Neural progenitor cell (in vitro differentiated cells): ENCODE data around the gene KIF1B. TPM values are rescaled to one million over a fixed set of nuclear protein-coding genes. Genes with fewer than 3 reads are reported as not detected.
"Not testable (repeated sequence)": the region's sequence is repeated elsewhere in the genome, so short reads cannot be mapped to it uniquely, and the experiment has no call there.

Experiments
- DNase-seq: peaks from one replicate; pipeline ENCODE4 v3.0.0-alpha.2; 2016; ENCODE audit warnings: low spot score
- H2AFZ ChIP-seq: fragments of 200-600 bp; sonication (generic); replicated peaks from 2 replicates; pipeline ENCODE4 v1.6.1; 2016; ENCODE audit warnings: antibody characterized with exemption
- H3F3A ChIP-seq: fragments of 200-600 bp; sonication (generic); 2 replicates; pipeline ENCODE4 v1.6.1; 2016; ENCODE audit warnings: antibody characterized with exemption, low read depth
- H3K27ac ChIP-seq: fragments of 200-600 bp; sonication (generic); 2 replicates; pipeline ENCODE4 v1.5.1; 2016; ENCODE audit warnings: mild to moderate bottlenecking
- H3K27me3 ChIP-seq: fragments of 200-600 bp; sonication (generic); 2 replicates; pipeline ENCODE4 v1.6.1; 2016; ENCODE audit warnings: mild to moderate bottlenecking, moderate library complexity
- H3K36me3 ChIP-seq: fragments of 200-600 bp; sonication (generic); 2 replicates; pipeline ENCODE4 v1.5.1; 2016
- H3K4me1 ChIP-seq: fragments of 200-600 bp; sonication (generic); 2 replicates; pipeline ENCODE4 v1.6.1; 2016; ENCODE audit warnings: mixed run types
- H3K4me2 ChIP-seq: fragments of 200-600 bp; sonication (generic); 2 replicates; pipeline ENCODE4 v1.6.1; 2016
- H3K4me3 ChIP-seq: fragments of 200-600 bp; sonication (generic); 2 replicates; pipeline ENCODE4 v1.5.1; 2016
- H3K79me2 ChIP-seq: fragments of 200-600 bp; sonication (generic); 2 replicates; pipeline ENCODE4 v1.6.1; 2016; ENCODE audit warnings: low read depth
- H3K9ac ChIP-seq: fragments of 200-600 bp; sonication (generic); 2 replicates; pipeline ENCODE4 v1.6.1; 2016
- H3K9me3 ChIP-seq: fragments of 200-600 bp; sonication (generic); 2 replicates; pipeline ENCODE4 v1.5.1; 2016; ENCODE audit warnings: low read depth
- H4K20me1 ChIP-seq: fragments of 200-600 bp; sonication (generic); 2 replicates; pipeline ENCODE4 v1.6.1; 2016; ENCODE audit warnings: low read depth
- H3K27ac Mint-ChIP-seq: 3 replicates; pipeline ENCODE4 v1.8.0; 2021; ENCODE audit warnings: mixed read lengths
- H3K27me3 Mint-ChIP-seq: 2 replicates; pipeline ENCODE4 v1.8.0; 2022; ENCODE audit warnings: low read depth, mild to moderate bottlenecking, inconsistent platforms, moderate library complexity, mixed read lengths; ENCODE audit not compliant: insufficient read depth
- H3K36me3 Mint-ChIP-seq: 3 replicates; pipeline ENCODE4 v1.8.0; 2021; ENCODE audit warnings: mixed read lengths
- H3K4me1 Mint-ChIP-seq: 3 replicates; pipeline ENCODE4 v1.8.0; 2021; ENCODE audit warnings: mixed read lengths
- H3K4me3 Mint-ChIP-seq: 3 replicates; pipeline ENCODE4 v1.8.0; 2021; ENCODE audit warnings: mild to moderate bottlenecking, moderate library complexity, mixed read lengths
- H3K9me3 Mint-ChIP-seq: 3 replicates; pipeline ENCODE4 v1.8.0; 2020; ENCODE audit warnings: mixed read lengths
- CTCF ChIP-seq: fragments of 200-600 bp; sonication (generic); IDR thresholded peaks from 2 replicates; pipeline ENCODE4 v1.5.1; 2017; ENCODE audit warnings: antibody characterized with exemption, mild to moderate bottlenecking
- EZH2 ChIP-seq: fragments of 200-600 bp; sonication (generic); IDR thresholded peaks from 2 replicates; pipeline ENCODE4 v1.6.1; 2017; ENCODE audit warnings: antibody characterized with exemption, mild to moderate bottlenecking, moderate library complexity
- EZH2phosphoT487 ChIP-seq: fragments of 200-600 bp; sonication (generic); IDR thresholded peaks from 2 replicates; pipeline ENCODE4 v1.6.1; 2017; ENCODE audit warnings: antibody characterized with exemption
- total RNA-seq: library from RNA; depleted of rRNA; stranded (reverse); fragments of >200 nt; gene quantifications from 2 replicates; pipeline ENCODE4 v1.2.3, GENCODE V29; 2015; ENCODE audit warnings: low replicate concordance

The KIF1B gene
- total RNA-seq, 1 donor from 2014 or later: 52.0 TPM

- Mint-ChIP-seq H3K36me3 (peaks cover 38% of the 10 kb centered on the region), H3K4me1 (peaks cover 15% of the 10 kb centered on the region), H3K27ac (no peak overlapping the region), H3K9me3 (peaks cover 9% of the 10 kb centered on the region), H3K27me3 (peaks cover 4% of the 10 kb centered on the region), H3K4me3 (no peak overlapping the region)
- Histone ChIP-seq H3K4me1 (peaks cover 3% of the 10 kb centered on the region), H2AFZ (no peak overlapping the region), H3K9ac (no peak overlapping the region), H3K79me2 (peaks cover 99% of the 10 kb centered on the region), H3K4me2 (no peak overlapping the region), H3K4me3 (no peak overlapping the region), H3F3A (no peaks in the 10 kb centered on the region), H3K27me3 (no peaks in the 10 kb centered on the region), H3K36me3 (no peaks in the 10 kb centered on the region), H3K9me3 (no peaks in the 10 kb centered on the region), H3K27ac (no peak overlapping the region), H4K20me1 (peaks cover 19% of the 10 kb centered on the region)
- TF ChIP-seq CTCF: no peak
- no peak for TF ChIP-seq EZH2
- TF ChIP-seq EZH2phosphoT487: no peak
- no peak for DNase-seq
Observed at GRCh38 chr1:10249808-10250457, 39.6 kb downstream of the KIF1B start.

- Mint-ChIP-seq H3K4me3 (no peak overlapping the region), H3K27me3 (peaks cover 2% of the 10 kb centered on the region), H3K36me3 (peaks cover 31% of the 10 kb centered on the region), H3K4me1 (peaks cover 15% of the 10 kb centered on the region), H3K9me3 (peaks cover 6% of the 10 kb centered on the region), H3K27ac (no peak overlapping the region)
- Histone ChIP-seq H3K27ac (no peak overlapping the region), H3K9me3 (no peaks in the 10 kb centered on the region), H3K79me2 (peaks cover 99% of the 10 kb centered on the region), H3K9ac (no peak overlapping the region), H3K4me2 (no peak overlapping the region), H3K27me3 (no peaks in the 10 kb centered on the region), H3K4me3 (no peak overlapping the region), H2AFZ (no peak overlapping the region), H3K36me3 (no peaks in the 10 kb centered on the region), H3F3A (no peaks in the 10 kb centered on the region), H4K20me1 (peaks cover 24% of the 10 kb centered on the region), H3K4me1 (peaks cover 3% of the 10 kb centered on the region)
- peak; percentile 17 for DNase-seq
- TF ChIP-seq EZH2phosphoT487 (no peak), CTCF (no peak), EZH2 (no peak)
Observed at GRCh38 chr1:10250663-10251062, 40.3 kb downstream of the KIF1B start.

- not testable (repeated sequence) for H3K27ac ChIP-seq, H3K27ac Mint-ChIP-seq, H3K9me3 Mint-ChIP-seq, H3K4me3 Mint-ChIP-seq, H3K9ac ChIP-seq, H2AFZ ChIP-seq, H3K9me3 ChIP-seq, H3F3A ChIP-seq, H3K27me3 Mint-ChIP-seq, H3K4me3 ChIP-seq, H3K36me3 ChIP-seq, DNase-seq, H3K27me3 ChIP-seq, H3K4me1 ChIP-seq, H3K4me2 ChIP-seq
- H4K20me1 ChIP-seq: peaks cover 25% of the 10 kb centered on the region
- Mint-ChIP-seq H3K4me1 (peaks cover 15% of the 10 kb centered on the region), H3K36me3 (peaks cover 26% of the 10 kb centered on the region)
- H3K79me2 ChIP-seq: peaks cover 93% of the 10 kb centered on the region
Observed at GRCh38 chr1:10251325-10252108, 41.1 kb downstream of the KIF1B start.

- Histone ChIP-seq H3K4me2 (no peak overlapping the region), H3K4me1 (peaks cover 3% of the 10 kb centered on the region), H3K27ac (no peak overlapping the region), H3K4me3 (no peak overlapping the region), H3K36me3 (no peaks in the 10 kb centered on the region), H4K20me1 (peaks cover 32% of the 10 kb centered on the region), H3K9ac (no peak overlapping the region), H3K79me2 (peaks cover 88% of the 10 kb centered on the region), H3F3A (peaks cover 7% of the 10 kb centered on the region), H3K27me3 (no peaks in the 10 kb centered on the region), H3K9me3 (no peaks in the 10 kb centered on the region), H2AFZ (no peak overlapping the region)
- no peak overlapping the region for H3K4me3 Mint-ChIP-seq
- peaks cover 19% of the 10 kb centered on the region for H3K36me3 Mint-ChIP-seq
- peaks cover 15% of the 10 kb centered on the region for H3K4me1 Mint-ChIP-seq
- H3K27ac Mint-ChIP-seq: peak overlapping the region; percentile 46
- TF ChIP-seq EZH2 (no peak), EZH2phosphoT487 (no peak), CTCF (no peak)
- H3K27me3 Mint-ChIP-seq: peaks cover 2% of the 10 kb centered on the region
- no peaks in the 10 kb centered on the region for H3K9me3 Mint-ChIP-seq
- DNase-seq: no peak
Observed at GRCh38 chr1:10252508-10252907, 42.1 kb downstream of the KIF1B start.
